ENCODE results near the gene RRBP1.
A peak's percentile ranks its signal among the peaks of the same experiment; 100 is the strongest.

Gene RRBP1

DNA sequence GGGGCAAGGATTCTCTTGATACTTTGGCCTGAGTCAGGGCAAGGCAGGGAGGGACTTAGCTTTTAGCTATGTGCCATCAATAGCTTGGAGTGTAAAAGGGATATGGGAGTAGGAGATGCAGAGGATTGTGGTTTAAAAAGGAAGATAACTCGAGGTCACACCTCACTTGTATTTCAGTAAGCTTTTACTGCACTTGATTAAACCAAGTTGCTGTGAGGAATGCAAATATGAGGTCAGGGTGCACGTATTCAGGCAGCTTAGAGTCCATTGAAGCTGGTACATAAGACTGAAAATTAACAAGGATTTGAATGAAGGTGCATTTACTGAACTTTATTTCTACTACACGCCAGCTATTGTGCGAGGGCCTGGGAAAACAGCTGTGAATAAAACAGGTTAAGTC lies 80.1 kb downstream of the RRBP1 start:
- no peak for DNase-seq

DNA sequence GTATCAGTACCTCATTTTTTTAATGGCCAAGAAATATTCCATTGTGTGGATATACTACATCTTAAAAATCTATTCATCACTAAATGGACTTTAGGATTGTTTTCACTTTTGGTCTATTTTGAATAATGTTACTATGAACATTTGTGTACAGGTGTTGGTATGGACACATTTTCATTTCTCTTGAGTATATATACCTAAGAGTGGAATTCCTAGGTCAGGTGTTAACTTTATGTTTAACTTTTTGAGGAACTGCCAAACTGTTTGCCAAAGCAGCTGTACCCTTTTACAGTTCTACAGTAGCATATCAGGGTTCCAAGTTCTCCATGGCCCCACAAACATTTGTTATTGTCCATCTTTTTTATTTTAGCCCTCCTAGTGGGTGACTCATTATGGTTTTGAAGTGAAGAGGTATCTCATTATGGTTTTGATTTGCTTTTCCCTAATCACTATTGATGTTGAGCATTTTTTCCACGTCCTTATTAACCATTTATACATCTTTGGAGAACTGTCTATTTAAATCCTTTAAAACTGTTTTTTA lies 84.0 kb downstream of the RRBP1 start:
- no peak for DNase-seq

DNA sequence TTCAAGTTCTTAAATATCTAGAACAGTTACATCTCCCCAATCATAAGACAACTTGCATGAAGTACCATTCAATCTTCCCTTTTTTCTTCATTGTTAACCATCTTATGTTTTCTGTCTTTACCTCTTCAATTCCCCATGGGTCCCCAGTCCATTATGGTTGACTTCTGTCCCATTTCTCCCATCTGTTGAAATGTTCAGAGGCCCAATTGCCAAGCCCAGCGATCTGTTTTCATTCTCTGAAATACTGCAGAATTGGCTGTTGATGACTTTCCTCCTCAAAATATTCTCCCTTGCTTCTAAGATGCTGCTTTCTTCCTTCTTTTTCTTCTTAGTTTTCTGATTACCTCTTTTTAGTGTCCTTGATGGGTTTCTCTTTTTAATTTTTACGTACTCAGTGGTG lies 86.2 kb downstream of the RRBP1 start:
- DNase-seq, result no peak

- no peak for DNase-seq
Measured at GRCh38 chr20:17594443-17594842, 87.6 kb downstream of the RRBP1 start.

GRCh38 chr20:17593902-17594301 lies 88.1 kb downstream of the RRBP1 start:
- DNase-seq, result no peak

DNA sequence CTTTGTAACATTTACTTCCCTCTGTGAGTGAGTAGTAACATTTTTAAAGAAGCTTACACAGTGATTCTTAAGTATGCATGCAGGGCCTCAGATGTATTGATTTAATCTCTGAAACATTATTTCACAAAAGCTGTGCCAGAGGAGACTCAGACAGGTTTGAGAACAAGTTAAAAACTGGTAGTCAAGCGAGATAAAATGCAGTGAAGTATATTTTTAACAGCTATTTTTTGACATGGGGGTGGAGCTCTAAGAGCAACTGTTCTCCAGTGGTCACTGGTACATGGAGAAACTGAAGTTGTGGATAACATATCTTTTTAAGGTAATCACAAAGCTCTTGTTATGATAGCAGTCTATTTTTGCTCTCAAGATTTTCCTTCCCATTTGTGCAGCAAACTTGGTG lies 91.8 kb downstream of the RRBP1 start:
- DNase-seq, result no peak

GRCh38 chr20:17589161-17589834 lies 92.7 kb downstream of the RRBP1 start:
- DNase-seq, result no peak

DNA sequence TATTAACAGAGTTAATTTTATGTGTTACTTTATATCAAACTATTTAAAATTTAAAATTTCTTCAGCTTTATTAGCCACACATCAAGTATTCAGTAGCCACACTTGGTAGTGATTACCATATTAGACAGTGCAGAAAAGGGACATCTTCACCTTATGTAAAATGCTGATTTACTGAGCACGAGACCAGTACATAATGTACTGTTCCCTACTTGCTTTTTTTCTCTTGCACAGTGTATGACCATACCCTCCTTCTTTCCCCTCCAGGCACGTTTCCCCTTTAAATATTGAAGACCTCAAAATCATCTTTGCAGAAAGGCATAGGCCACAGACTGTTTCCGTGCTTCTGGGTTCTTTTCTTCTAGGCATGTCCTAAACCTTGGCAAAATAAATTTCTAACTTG lies 94.2 kb downstream of the RRBP1 start:
- no peak for DNase-seq

GRCh38 chr20:17587148-17587547 lies 94.9 kb downstream of the RRBP1 start:
- no peak for DNase-seq

DNA sequence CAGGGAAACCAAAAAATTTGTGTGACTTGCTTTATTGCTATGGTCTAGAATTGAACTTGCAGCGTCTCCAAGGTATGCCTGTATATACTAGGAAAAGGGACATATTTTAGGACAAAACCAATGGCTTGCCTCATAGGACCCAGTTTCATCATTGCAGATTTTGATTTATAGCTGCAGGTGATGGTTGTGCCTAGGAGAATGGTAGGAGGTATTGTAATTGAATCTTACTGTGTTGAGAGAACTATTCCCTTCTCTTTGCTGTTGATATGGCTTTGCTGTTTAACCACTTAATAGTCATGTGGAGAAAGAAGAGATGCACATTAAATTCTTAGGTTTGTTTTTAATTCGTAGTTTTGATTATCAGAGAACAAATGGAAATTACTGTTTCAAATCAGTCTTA lies 95.8 kb downstream of the RRBP1 start:
- no peak for DNase-seq

DNA sequence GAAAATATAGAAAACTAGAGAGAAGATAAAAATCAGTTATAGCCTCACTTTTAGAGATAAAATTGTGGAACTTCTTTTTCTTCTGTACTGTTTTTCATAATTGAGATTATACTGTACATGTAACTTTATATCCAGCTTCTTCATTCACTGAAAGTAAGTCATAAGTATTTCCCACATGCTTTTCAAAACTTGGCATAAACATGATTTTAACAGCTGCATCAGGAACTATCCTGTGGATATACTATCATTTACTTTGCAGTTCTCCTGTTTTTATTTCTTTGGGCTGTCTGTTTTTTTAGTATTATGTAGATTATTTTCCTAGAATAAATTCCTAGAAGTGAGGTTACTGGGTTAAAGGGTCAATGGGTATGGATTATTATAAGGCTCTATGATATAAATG lies 97.4 kb downstream of the RRBP1 start:
- no peak for DNase-seq

- DNase-seq, result no peak
Measured at GRCh38 chr20:17583126-17583525, 98.9 kb downstream of the RRBP1 start.

GRCh38 chr20:17580895-17581294 lies 101.1 kb downstream of the RRBP1 start:
- no peak for DNase-seq

- no peak for DNase-seq
Measured at GRCh38 chr20:17579369-17580039, 102.5 kb downstream of the RRBP1 start.

DNA sequence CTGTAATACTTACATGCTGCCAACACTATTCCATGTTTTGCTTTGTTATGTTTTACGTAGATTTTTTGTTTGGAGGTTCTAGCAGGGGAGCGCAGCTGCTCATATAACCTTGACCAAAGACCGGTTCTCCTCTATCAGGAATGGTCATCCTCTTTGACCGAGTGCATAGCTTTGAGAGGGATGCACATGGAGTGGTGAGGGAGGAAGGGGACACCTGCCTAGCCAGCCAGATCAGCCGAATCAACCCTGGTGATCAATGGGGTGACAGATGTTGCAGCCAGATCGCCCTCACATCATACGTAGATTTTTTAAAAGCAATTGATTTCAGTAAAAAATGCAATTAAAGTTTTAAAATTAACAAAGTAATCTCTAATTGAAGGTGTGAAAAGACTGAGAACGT lies 105.8 kb downstream of the RRBP1 start:
- DNase-seq, result no peak

DNA sequence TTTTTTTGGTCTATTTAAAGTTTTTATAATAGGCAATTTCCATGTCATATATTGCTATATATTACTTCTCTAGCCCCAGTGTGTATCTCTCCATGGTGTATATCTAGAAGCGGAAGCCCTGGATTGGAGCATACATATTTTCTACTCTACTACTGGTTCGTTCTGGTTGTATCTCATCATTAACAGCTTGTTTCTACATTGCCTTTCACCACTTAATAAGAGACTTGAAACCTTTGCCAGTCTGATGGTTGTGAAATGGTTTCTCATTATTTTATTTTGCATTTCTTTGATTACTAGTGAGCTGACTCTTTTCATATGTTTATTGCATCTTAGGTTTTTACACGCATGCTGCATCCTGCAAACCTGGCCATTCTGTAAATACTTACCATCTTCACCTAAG lies 108.6 kb downstream of the RRBP1 start:
- no peak for DNase-seq

DNA sequence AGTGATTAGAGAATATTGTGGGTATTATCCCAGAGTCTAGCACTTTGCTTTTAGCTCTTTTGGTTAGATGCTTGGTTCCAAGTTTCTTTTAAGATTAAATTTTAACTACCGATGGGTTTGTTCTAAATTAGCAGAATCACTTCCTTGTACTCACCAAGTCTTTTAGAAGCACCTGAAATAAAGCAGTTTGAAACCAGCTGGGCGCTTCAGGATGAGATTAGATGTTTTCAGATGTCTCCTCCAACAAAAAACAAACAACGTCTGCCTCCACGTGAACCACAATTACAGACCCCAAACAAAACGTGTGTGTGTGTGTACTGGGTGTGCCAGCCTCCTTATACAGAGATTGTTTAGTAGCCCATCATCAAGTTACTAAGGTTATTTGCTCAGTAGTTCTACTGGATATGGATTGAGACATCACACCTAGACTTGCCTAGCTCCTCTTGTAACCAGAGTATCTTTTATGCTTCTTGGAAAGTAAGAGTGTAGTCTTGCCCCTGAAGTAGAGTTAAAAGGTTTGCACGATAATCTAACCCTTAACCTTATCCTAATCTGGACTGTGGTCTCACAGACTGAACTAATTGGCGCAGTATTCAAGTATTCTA lies 109.9 kb downstream of the RRBP1 start:
- no peak for DNase-seq

DNA sequence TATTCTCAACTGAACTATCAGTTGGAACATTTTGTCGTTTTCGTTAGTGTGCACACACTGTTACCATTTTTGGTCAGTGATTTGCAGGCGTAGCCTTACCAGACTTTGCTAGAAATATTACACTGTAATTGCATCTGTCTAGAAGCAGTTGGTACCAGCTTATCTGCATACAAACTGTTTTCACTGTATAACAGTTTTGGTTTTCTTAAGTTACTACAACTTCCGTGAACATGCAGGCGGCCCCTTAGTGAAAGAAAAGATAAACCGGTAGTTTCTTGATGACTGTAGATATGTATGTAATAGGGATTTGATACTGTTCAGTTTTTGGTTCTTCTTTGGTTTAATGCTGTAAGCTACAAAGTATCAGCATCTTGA lies 110.9 kb downstream of the RRBP1 start:
- DNase-seq, result no peak

GRCh38 chr20:17570347-17571152 lies 111.5 kb downstream of the RRBP1 start:
- no peak for DNase-seq

- peak; percentile 75 for DNase-seq
Measured at GRCh38 chr20:17569616-17570346, 112.3 kb downstream of the RRBP1 start, which contains the start of gene DSTN. TSS of gene DSTN (plus strand) at chr20:17570075. CDS start at chr20:17570209, 134 bp downstream.

- DNase-seq, result peak; percentile 20
Measured at GRCh38 chr20:17568972-17569521, 113.0 kb downstream of the RRBP1 start.

Data from effector CD8-positive, alpha-beta T cell (primary cell).